NCI-H1092 treated with DMSO at 0.1 percent for 48 hours (cell line): ENCODE measurements around the gene DNAJC13.

ENCODE experiments used
- DNase-seq: peaks from one replicate; lab custom pipeline; 2025; lab: John Stamatoyannopoulos, UW

The DNAJC13 gene

DNA sequence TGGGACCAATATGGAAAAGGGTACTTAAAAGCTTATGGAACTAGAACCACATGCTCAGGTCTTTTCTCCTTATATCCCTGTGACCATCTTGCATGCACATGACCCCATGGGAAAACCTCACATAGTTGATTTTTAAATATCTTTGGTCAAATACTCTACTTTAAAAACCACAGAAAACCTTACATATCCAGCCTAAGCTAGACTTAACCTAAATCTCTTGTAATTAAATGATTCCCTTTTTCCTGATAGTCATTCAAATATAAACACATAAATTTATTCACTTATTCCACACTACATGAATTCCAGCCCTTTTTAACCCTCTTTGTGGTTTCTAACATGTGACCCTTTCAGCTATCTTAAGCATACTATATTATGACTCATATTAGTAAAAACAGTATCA is 46.8 kb downstream of the DNAJC13 start:
- DNase-seq: no peak

DNA sequence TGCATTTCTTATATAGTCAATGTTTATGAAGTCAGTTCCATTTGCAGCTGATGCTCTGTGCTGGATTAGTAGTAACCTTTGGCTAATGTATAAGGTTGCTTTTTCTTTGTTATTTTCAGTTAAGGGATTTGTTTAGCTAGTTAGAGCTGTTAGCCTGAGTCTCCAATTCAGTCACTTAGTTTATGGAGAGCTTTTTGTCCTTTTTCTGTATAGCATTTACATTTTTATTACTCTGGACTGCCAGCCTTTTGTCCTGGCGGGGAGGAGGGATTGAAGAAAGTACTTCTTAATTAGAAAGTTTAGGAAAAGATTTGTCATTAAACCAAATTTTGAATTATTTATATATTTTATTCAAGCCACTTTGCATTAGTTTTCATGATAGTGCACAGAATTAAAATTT is 52.0 kb downstream of the DNAJC13 start:
- DNase-seq: no peak

DNA sequence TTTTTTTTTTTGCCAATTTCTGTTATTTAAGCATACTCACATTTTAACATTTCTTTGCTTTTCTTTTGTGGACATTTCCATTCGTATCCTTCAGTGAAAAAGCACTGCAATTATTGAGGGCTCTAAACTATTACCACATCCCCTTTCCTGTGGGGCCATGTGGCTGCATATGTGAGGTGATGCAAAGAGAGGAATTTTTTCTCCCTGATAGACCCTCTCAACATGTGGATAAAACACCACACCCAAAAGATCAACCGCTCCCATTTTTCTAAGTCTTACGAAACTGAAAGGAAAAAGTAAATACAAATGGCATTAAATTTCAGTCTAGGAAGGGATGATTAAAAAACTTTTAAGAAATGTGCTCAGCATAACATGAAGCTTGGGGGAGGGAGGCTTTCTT is 68.8 kb downstream of the DNAJC13 start:
- no peak for DNase-seq

- no peak for DNase-seq
Observed at GRCh38 chr3:132488151-132488550, 70.8 kb downstream of the DNAJC13 start.

- DNase-seq: no peak
Observed at GRCh38 chr3:132499071-132499470, 81.8 kb downstream of the DNAJC13 start.

- no peak for DNase-seq
Observed at GRCh38 chr3:132503559-132503958, 86.3 kb downstream of the DNAJC13 start.

- no peak for DNase-seq
Observed at GRCh38 chr3:132504375-132504933, 87.2 kb downstream of the DNAJC13 start.

GRCh38 chr3:132507657-132508056 is 90.4 kb downstream of the DNAJC13 start:
- no peak for DNase-seq

DNA sequence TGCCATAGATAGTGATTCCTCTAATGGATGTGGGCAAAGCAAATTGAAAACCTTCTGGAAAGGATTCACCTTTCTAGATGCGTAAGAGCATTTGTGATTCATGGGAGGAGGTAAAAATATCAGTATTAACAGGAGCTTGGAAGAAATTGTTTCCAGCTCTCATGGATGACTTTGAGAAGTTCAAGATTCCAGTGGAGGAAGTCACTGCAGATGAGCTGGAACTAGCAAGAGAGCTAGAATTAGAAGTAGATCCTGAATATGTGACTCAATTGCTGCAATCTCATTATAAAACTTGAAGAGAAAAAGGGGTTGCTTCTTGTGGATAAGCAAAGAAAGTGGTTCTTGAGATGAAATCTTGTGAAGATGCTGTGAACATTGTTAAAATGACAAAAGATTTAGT is 91.8 kb downstream of the DNAJC13 start:
- DNase-seq: no peak

- DNase-seq: no peak
Observed at GRCh38 chr3:132509506-132509905, 92.2 kb downstream of the DNAJC13 start.

GRCh38 chr3:132513057-132513456 is 95.8 kb downstream of the DNAJC13 start:
- no peak for DNase-seq

GRCh38 chr3:132517311-132517710 is 100.0 kb downstream of the DNAJC13 start:
- no peak for DNase-seq

DNA sequence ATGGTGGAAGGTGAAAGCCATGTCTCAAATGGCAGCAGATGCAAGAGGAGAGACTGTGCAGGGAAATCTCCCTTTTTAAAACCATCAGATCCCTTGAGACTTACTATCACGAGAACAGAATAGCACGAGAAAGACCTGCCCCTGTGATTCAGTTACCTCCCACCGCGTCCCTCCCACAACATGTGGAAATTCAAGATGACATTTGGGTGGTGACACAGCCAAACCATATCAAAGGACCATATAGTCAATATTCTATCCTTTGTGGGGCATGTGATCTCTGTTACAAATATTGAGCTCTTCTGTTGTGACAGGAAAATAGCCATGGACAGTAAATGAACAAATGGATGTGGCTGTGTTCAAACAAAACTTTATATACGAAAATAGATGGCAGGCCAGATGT is 102.6 kb downstream of the DNAJC13 start:
- DNase-seq: peak; percentile 59

DNA sequence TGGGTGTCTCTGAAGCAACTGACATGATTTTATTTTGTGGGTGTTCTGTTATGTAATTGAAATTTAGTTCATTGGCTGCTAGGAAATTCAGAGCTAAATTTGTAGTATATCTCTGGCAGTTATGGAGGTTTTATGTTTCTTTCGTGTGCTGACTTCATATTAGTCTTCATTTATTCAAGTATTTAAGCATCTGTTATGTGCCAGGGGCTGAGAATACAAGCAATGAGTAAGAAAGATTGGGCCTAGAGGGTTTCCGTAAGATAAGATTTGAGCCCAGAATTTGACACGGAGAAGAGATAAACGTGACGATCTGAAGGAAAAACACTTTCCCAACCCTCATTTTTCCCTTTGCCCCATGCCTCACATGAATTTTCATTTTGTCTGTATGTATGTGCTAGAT is 104.6 kb downstream of the DNAJC13 start:
- no peak for DNase-seq

- DNase-seq: no peak
Observed at GRCh38 chr3:132522353-132522752, 105.1 kb downstream of the DNAJC13 start.

DNA sequence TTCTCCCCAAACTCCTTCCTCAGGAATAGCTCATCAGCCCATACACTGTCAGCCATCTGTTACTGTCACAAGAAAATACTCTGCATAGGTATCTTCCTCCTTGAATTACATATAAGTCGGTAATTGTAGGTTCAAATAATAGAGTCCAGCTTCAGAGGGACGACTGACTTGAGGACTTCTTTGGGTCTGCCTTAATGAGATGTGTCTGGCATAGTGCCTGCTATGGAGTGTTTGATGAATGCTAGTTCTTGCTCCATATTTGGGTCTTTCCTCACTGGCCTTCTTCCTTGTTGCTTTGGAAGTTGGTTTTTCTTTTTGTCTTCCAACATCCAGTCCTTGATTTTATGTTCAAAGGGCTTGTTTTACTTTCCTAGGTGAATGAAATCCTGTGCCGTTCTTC is 113.3 kb downstream of the DNAJC13 start:
- DNase-seq: no peak

DNA sequence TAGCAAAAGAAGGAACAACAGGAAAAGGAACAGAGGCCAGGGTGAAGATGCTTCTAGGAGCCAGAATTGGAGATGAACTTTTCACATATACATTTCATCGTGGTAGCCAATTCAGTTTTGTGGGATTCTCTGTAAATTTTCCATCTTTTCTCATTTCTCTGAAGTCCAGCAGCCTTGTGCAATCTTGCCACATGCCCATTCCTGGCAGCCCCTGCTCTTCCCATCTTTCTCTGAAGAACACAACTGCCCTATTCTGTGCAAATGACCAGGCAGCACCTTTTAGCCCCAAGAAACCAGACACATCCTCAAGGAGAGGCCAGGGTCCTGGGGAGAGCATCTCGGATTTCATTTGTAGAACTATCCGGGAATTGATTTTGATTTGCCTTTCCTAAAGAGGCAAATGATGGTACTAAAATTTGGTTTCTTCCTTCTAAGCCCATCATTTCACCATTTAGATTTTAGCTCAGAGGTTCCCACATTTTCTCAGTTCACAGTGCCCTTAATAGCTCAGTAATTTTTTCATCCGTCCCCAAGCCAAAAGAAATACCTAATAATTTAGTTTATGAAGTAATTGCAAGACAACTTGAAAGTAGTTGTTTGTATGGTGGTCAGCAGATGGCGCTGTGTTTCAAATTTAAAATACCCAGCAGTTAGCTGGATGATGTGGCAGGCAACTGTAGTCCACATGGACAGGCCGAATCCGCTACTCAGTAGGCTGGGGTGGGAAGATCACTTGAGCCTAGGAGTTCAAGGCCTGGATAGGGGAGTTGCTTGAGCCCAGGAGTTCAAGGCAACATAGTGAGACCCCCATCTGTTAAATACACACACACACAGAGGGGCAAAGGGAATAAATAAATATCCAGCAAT is 118.5 kb downstream of the DNAJC13 start:
- DNase-seq: peak; percentile 47

DNA sequence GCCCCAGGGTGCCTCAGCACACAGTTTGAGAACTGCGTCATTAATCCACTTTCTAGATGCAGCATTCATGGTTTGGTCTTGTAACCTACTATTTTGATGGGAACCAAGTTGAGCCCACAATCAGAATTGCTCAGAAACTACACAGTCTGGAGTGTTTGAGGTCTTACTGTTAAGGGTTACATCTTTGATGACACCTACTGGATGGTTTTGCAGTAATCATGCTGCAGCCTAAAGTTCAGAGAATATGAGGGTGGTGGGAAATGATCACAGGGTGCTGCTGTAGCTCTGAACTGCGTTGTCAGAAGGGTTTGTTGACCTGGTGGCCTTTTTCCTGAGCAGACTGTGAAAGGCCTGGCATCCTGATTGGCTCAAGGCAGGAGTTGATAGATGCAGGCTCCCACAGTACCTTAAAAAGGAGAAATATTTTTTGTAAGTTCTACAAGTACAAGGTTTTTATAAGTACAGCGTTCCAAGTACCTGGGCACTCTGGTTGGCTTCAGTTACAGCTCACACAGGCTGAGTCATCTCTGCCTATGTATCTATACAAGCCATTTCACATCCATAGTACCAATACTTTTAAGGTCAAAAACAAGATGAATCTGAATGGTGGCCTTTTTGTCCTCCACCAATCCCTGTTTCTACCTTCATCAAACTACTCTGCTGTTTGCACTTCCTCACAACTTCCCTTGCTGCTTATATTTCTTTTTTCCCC is 119.3 kb downstream of the DNAJC13 start:
- DNase-seq: no peak

- no peak for DNase-seq
Observed at GRCh38 chr3:132537297-132537696, 120.0 kb downstream of the DNAJC13 start.

DNA sequence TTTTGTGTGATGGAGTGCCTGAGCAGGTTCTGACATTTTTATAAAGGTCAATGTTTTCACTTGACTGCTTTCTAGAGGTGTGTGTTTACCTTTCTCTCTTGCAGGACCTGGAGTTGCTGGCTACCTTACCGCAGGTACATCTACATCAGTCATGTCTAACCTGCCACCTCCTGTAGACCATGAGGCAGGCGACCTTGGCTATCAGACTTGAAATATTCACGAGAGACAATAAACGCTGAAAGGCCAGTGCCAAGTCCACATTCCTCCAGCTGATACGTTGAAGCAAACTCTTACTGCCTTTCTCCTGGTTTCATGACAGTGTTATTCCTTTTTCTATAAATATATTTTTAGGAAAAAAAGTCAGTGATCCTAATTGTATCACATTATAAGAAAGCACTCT is 120.8 kb downstream of the DNAJC13 start:
- DNase-seq: no peak

DNA sequence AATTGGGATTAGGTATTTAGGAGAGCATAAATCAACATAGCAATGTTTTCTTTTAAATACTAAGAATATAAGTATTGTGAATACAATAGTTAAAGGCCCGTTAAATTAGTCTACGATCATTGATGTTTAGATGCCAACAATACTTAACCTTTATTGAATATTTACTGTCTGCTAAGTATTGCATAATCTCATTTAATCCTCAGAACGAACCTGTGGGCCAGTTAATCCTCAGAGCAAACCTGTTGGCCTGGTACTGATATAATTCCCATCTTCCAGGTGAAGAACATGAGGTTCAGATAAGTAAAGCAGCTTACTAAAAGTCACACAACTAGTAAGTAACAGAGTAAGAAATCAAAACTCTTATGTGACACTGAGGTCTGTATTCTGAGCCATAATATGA is 122.4 kb downstream of the DNAJC13 start:
- no peak for DNase-seq

DNA sequence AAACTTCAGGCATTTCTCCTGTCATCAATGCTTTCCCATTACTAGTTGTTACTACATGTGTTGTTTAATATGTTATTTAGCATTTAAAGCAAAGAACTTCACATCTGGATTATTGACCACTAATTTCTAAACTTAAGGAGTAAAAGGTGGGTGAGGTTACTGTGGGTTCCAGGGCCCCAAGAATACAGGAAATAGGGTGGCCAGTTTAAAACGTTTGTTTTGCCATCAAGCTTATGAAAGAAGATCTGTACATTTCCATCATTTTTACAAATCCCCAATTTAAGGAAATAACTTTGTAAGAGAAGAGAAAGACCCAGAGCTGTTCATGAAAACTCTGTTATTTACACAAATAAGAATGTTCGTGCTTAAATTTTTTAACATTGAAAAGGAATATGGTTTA is 125.3 kb downstream of the DNAJC13 start:
- DNase-seq: no peak
